ENCODE data around the gene NEMP2. TPM values are rescaled to one million over a fixed set of nuclear protein-coding genes. Genes with fewer than 3 reads are reported as not detected.

Gene NEMP2
- total and polyA plus RNA-seq, 2 of the 4 experiments (the other 2 are of a cell fraction) = 1.1 to 1.3 TPM

- POLR2A ChIA-PET (ENCODE audit: unreplicated experiment) = no interaction called here
- intact Hi-C loops (cut with micrococcal nuclease) (no loop called here), in situ Hi-C loops (cut with MboI; ENCODE audit: low sequenced_read_pairs) (no loop called here), dilution Hi-C loops (cut with HindIII; ENCODE audit: low sequenced_read_pairs, unreplicated experiment) (no loop called here)
- no peak for ATAC-seq (ENCODE audit: low read depth)
- H4K20me1 ChIP-seq (ENCODE audit: insufficient read depth, low read length) = no peaks in the 10 kb centered on the region
- no peak overlapping the region for H3K4ac ChIP-seq (ENCODE audit: low read depth, low read length)
- no peak overlapping the region for H3K56ac ChIP-seq (ENCODE audit: extremely low read depth, insufficient read depth, low read length)
- no peak overlapping the region for H2AK5ac ChIP-seq (ENCODE audit: low read depth, low read length)
- H2BK120ac ChIP-seq (ENCODE audit: low read depth, low read length) = no peak overlapping the region
- WGBS, 2 experiments (ENCODE audit: extremely low coverage in 2 of 2, insufficient read length in 1 of 2) = no CpG with 5 or more reads among the region's 2 CpGs
- H2AFZ ChIP-seq (replicated peaks; ENCODE audit: low read length, poor library complexity) = no peak overlapping the region
- no peak overlapping the region for H3K4me3 ChIP-seq (ENCODE audit: insufficient read depth, low read depth, low read length)
- H3K18ac ChIP-seq (ENCODE audit: low read depth, low read length) = no peak overlapping the region
- no peak overlapping the region for H3K14ac ChIP-seq (replicated peaks; ENCODE audit: low read depth, low read length)
- no TSS peak for BruUV-seq (replicated peaks)
- H3K27me3 ChIP-seq (ENCODE audit: control insufficient read depth, insufficient read depth, low read length) = peaks cover 2% of the 10 kb centered on the region
- no peak overlapping the region for H4K91ac ChIP-seq (ENCODE audit: insufficient read depth, low read depth, low read length)
- no peak overlapping the region for H2BK15ac ChIP-seq (ENCODE audit: low read depth, low read length)
- peaks cover 5% of the 10 kb centered on the region; the same call in 1 of the 2 replicates for H3K9me3 ChIP-seq (ENCODE audit: control insufficient read depth, insufficient read depth, low read length)
- no peak overlapping the region for H3K9ac ChIP-seq (ENCODE audit: low read depth, low read length)
- no peak for TF ChIP-seq MAFK (IDR thresholded peaks at IDR 0.05; ENCODE audit: low read depth, low read length)
- no peak for TF ChIP-seq RCOR1 (IDR thresholded peaks at IDR 0.05; ENCODE audit: insufficient replicate concordance, low read length)
- TF ChIP-seq USF2 (IDR thresholded peaks at IDR 0.05; ENCODE audit: low read depth, low read length) = no peak
- no peak for TF ChIP-seq SMC3 (IDR thresholded peaks at IDR 0.05; ENCODE audit: low read depth, low read length)
- no peak for TF ChIP-seq RAD21 (IDR thresholded peaks at IDR 0.05; ENCODE audit: low read length)
- TF ChIP-seq, protein P1, sequence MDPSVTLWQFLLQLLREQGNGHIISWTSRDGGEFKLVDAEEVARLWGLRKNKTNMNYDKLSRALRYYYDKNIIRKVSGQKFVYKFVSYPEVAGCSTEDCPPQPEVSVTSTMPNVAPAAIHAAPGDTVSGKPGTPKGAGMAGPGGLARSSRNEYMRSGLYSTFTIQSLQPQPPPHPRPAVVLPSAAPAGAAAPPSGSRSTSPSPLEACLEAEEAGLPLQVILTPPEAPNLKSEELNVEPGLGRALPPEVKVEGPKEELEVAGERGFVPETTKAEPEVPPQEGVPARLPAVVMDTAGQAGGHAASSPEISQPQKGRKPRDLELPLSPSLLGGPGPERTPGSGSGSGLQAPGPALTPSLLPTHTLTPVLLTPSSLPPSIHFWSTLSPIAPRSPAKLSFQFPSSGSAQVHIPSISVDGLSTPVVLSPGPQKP (IDR thresholded peaks at IDR 0.05; ENCODE audit: borderline replicate concordance, low read depth, low read length) = no peak
- TF ChIP-seq FOS (IDR thresholded peaks at IDR 0.05; ENCODE audit: low read depth, low read length) = no peak
- no peak for TF ChIP-seq CTCF (conservative IDR thresholded peaks at IDR 0.05; ENCODE audit: low read depth, low read length)
- TF ChIP-seq RFX5 (IDR thresholded peaks at IDR 0.05; ENCODE audit: low read depth, low read length) = no peak
- no peak for TF ChIP-seq CHD1 (IDR thresholded peaks at IDR 0.05; ENCODE audit: low read depth, low read length)
- no peak overlapping the region for H4K5ac ChIP-seq (ENCODE audit: low read depth, low read length)
- no peak overlapping the region for H3K27ac ChIP-seq (ENCODE audit: insufficient read depth, low read length)
- H2BK20ac ChIP-seq (ENCODE audit: low read depth, low read length) = no peak overlapping the region
- CTCF ChIA-PET = no interaction called here
- no peak overlapping the region for H2AK9ac ChIP-seq (replicated peaks; ENCODE audit: low read depth, low read length, poor library complexity)
- H3K36me3 ChIP-seq (ENCODE audit: control insufficient read depth, insufficient read depth, low read length) = no peaks in the 10 kb centered on the region
- no peak for DNase-seq
- no peaks in the 10 kb centered on the region; the same call in 1 of the 2 replicates for H3K4me1 ChIP-seq (ENCODE audit: control insufficient read depth, insufficient read depth, low read length)
- H3K9me1 ChIP-seq (ENCODE audit: insufficient read depth, low read length) = no peaks in the 10 kb centered on the region
- no peaks in the 10 kb centered on the region for H3K79me1 ChIP-seq (ENCODE audit: low read depth in 1 of 2, low read length in 2 of 2)
- no peak overlapping the region for H3K4me2 ChIP-seq (ENCODE audit: low read depth, low read length)
- no peak overlapping the region for H4K8ac ChIP-seq (ENCODE audit: low read depth in 2 of 2, low read length in 2 of 2)
- H2BK5ac ChIP-seq (ENCODE audit: low read depth, low read length, poor library complexity, severe bottlenecking) = no peak overlapping the region
- H3K23ac ChIP-seq (ENCODE audit: low read depth, low read length) = no peak overlapping the region
Observed at GRCh38 chr2:190569994-190570755, 35.7 kb upstream of the NEMP2 start.
